Fibroblast of skin of back (primary cell): ENCODE results near the gene PLD5.
"Not testable (repeated sequence)": the region's sequence is repeated elsewhere in the genome, so short reads cannot be mapped to it uniquely, and the experiment has no call there.

Experiments
- DNase-seq: peaks from one replicate; pipeline ENCODE4 v3.0.0-alpha.2; 2013

Gene PLD5

GRCh38 chr1:242146652-242147051 lies 377.8 kb downstream of the PLD5 start:
- DNase-seq = no peak

GRCh38 chr1:242140836-242141235 lies 383.7 kb downstream of the PLD5 start:
- no peak for DNase-seq

GRCh38 chr1:242139986-242140385 lies 384.5 kb downstream of the PLD5 start:
- DNase-seq = no peak

- no peak for DNase-seq
Observed at GRCh38 chr1:242139442-242139841, 385.1 kb downstream of the PLD5 start.

- no peak for DNase-seq
Observed at GRCh38 chr1:242133796-242134195, 390.7 kb downstream of the PLD5 start.

GRCh38 chr1:242133351-242133750 lies 391.1 kb downstream of the PLD5 start:
- no peak for DNase-seq

- DNase-seq = no peak
Observed at GRCh38 chr1:242132121-242132817, 392.2 kb downstream of the PLD5 start.

- no peak for DNase-seq
Observed at GRCh38 chr1:242128951-242129502, 395.5 kb downstream of the PLD5 start.

GRCh38 chr1:242120432-242120831 lies 404.1 kb downstream of the PLD5 start:
- no peak for DNase-seq

GRCh38 chr1:242100921-242101320 lies 423.6 kb downstream of the PLD5 start:
- DNase-seq = no peak

GRCh38 chr1:242097283-242097682 lies 427.2 kb downstream of the PLD5 start:
- not testable (repeated sequence) for DNase-seq

- no peak for DNase-seq
Observed at GRCh38 chr1:242093116-242093515, 431.4 kb downstream of the PLD5 start.

- DNase-seq = no peak
Observed at GRCh38 chr1:242089911-242090310, 434.6 kb downstream of the PLD5 start.

GRCh38 chr1:242088875-242089274 lies 435.6 kb downstream of the PLD5 start:
- DNase-seq = no peak

- DNase-seq = peak; percentile 21
Observed at GRCh38 chr1:242086706-242087105, 437.8 kb downstream of the PLD5 start.

- no peak for DNase-seq
Observed at GRCh38 chr1:242086093-242086492, 438.4 kb downstream of the PLD5 start.

GRCh38 chr1:242083742-242084141 lies 440.8 kb downstream of the PLD5 start:
- no peak for DNase-seq

GRCh38 chr1:242081446-242081845 lies 443.1 kb downstream of the PLD5 start:
- DNase-seq = peak; percentile 17

- no peak for DNase-seq
Observed at GRCh38 chr1:242065813-242066212, 458.7 kb downstream of the PLD5 start.

- DNase-seq = no peak
Observed at GRCh38 chr1:242062271-242062670, 462.2 kb downstream of the PLD5 start.

- DNase-seq = no peak
Observed at GRCh38 chr1:242059976-242060375, 464.5 kb downstream of the PLD5 start.

GRCh38 chr1:242058582-242058981 lies 465.9 kb downstream of the PLD5 start:
- not testable (repeated sequence) for DNase-seq

GRCh38 chr1:242058181-242058580 lies 466.3 kb downstream of the PLD5 start:
- not testable (repeated sequence) for DNase-seq

- DNase-seq = no peak
Observed at GRCh38 chr1:242057745-242058115, 466.8 kb downstream of the PLD5 start.
